Activated B cell treated with CpG ODN at 0.5 μM for 24 hours (primary cell): Measurements from ENCODE around the gene SNAP29. TPM values are rescaled to one million over a fixed set of nuclear protein-coding genes. Genes with fewer than 3 reads are reported as not detected.

ENCODE experiments used
- ATAC-seq: fragments of 200-7000 bp; cut with Tn5 transposase; one replicate; pipeline ENCODE4 v1.10.0; 2021; ENCODE audit warnings: low read depth, mild to moderate bottlenecking, moderate library complexity
- CTCF ChIA-PET: fragments of 350-600 bp; sonication (Branson Sonifier 250); formaldehyde crosslinking; loops from one replicate; lab custom pipeline; 2021; ENCODE audit warnings: antibody characterized with exemption; lab: Charles Lee
- POLR2A ChIA-PET: fragments of 350-600 bp; sonication (Branson Sonifier 250); formaldehyde crosslinking; loops from one replicate; lab custom pipeline; 2021; ENCODE audit warnings: antibody characterized with exemption; lab: Charles Lee
- DNase-seq: peaks from one replicate; pipeline ENCODE4 v3.0.0; 2022
- H3K27ac Mint-ChIP-seq: one replicate; pipeline ENCODE4 v1.8.0; 2020; ENCODE audit warnings: mixed read lengths
- H3K27me3 Mint-ChIP-seq: one replicate; pipeline ENCODE4 v1.8.0; 2021; ENCODE audit warnings: mixed read lengths
- H3K36me3 Mint-ChIP-seq: one replicate; pipeline ENCODE4 v1.8.0; 2021; ENCODE audit warnings: low read depth, mixed read lengths
- H3K4me1 Mint-ChIP-seq: one replicate; pipeline ENCODE4 v1.8.0; 2021; ENCODE audit warnings: mixed read lengths
- H3K4me3 Mint-ChIP-seq: one replicate; pipeline ENCODE4 v1.8.0; 2020; ENCODE audit warnings: mild to moderate bottlenecking, mixed read lengths
- H3K9me3 Mint-ChIP-seq: one replicate; pipeline ENCODE4 v1.8.0; 2020; ENCODE audit warnings: mixed read lengths
- intact Hi-C: fragments of 100-400 bp; cut with micrococcal nuclease; formaldehyde crosslinking; loops from one replicate; pipeline ENCODE4 v1.15.1; 2024
- total RNA-seq: library from RNA; stranded (reverse); gene quantifications from 2 replicates; pipeline ENCODE4 v1.2.3, GENCODE V29; 2022
- TF ChIP-seq, protein P1 (sequence below): fragments of 200-600 bp; IDR thresholded peaks from one replicate; pipeline ENCODE4 v1.8.0; 2022; ENCODE audit warnings: antibody characterized with exemption, mild to moderate bottlenecking

The SNAP29 gene
- total RNA-seq, 1 donor from 2014 or later: 22.1 TPM

DNA sequence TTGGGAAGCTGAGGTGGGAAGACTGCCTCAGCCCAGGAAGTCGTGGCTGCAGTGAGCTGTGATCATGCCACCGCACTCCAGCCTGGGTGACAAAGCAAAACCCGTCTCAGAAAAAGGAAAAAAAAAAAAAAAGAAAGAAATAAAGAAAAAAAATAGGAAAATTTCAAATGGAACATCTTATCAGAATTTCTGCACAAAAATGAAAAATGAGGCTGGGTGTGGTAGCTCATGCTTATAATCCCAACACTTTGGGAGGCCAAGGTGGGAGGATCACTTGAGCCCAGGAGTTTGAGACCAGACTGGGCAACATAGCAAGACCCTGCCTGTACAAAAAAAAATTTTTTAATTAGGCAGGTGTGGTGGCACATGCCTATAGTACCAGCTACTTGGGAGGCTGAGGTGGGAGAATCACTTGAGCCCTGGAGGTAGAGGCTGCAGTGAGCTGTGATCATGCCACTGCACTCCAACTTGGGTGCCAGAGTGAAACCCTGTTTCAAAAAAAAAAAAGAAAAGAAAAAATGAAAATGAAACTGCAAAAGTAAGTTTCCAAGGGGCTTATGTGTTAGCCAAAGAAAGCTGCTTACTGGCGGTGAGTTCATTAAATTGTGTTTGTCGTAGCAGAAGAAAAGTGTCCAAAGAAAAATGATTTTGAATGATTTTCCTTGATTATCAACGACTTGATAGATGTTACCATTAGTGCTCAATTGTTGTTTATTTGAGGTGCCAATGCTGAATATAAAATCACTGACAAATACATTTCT is 50.9 kb downstream of the SNAP29 start:
- H3K4me1 Mint-ChIP-seq: peaks cover 3% of the 10 kb centered on the region
- no peak overlapping the region for H3K4me3 Mint-ChIP-seq
- ChIA-PET POLR2A (interaction anchor here (0.6 kb wide), 2 partner anchors 28 to 72 kb away, joined by 4 to 7 read pairs; no protein-coding TSS in a partner anchor), CTCF (no interaction called here)
- H3K27me3 Mint-ChIP-seq: peaks cover 3% of the 10 kb centered on the region
- intact Hi-C loops: no loop called here
- no peaks in the 10 kb centered on the region for H3K9me3 Mint-ChIP-seq
- DNase-seq (no peak), ATAC-seq (no peak)
- H3K27ac Mint-ChIP-seq: no peak overlapping the region
- no peaks in the 10 kb centered on the region for H3K36me3 Mint-ChIP-seq
- TF ChIP-seq, protein P1, sequence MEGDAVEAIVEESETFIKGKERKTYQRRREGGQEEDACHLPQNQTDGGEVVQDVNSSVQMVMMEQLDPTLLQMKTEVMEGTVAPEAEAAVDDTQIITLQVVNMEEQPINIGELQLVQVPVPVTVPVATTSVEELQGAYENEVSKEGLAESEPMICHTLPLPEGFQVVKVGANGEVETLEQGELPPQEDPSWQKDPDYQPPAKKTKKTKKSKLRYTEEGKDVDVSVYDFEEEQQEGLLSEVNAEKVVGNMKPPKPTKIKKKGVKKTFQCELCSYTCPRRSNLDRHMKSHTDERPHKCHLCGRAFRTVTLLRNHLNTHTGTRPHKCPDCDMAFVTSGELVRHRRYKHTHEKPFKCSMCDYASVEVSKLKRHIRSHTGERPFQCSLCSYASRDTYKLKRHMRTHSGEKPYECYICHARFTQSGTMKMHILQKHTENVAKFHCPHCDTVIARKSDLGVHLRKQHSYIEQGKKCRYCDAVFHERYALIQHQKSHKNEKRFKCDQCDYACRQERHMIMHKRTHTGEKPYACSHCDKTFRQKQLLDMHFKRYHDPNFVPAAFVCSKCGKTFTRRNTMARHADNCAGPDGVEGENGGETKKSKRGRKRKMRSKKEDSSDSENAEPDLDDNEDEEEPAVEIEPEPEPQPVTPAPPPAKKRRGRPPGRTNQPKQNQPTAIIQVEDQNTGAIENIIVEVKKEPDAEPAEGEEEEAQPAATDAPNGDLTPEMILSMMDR: no peak

DNA sequence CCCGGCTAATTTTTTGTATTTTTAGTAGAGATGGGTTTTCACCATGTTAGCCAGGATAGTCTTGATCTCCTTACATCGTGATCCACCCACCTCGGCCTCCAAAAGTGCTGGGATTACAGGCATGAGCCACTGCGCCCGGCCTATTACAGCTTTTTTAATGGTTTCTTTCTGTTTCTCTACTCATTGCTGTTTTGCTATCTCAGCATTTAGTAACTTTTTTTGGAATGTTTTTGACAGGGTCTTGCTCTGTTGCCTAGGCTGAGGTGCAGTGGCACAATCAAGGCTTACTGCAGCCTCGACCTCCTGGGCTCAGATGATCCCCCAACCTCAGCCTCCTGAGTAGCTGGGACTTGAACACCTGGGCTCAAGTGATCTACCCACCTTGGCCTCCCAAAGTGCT is 53.7 kb downstream of the SNAP29 start:
- CTCF ChIA-PET: no interaction called here
- intact Hi-C loops: no loop called here

DNA sequence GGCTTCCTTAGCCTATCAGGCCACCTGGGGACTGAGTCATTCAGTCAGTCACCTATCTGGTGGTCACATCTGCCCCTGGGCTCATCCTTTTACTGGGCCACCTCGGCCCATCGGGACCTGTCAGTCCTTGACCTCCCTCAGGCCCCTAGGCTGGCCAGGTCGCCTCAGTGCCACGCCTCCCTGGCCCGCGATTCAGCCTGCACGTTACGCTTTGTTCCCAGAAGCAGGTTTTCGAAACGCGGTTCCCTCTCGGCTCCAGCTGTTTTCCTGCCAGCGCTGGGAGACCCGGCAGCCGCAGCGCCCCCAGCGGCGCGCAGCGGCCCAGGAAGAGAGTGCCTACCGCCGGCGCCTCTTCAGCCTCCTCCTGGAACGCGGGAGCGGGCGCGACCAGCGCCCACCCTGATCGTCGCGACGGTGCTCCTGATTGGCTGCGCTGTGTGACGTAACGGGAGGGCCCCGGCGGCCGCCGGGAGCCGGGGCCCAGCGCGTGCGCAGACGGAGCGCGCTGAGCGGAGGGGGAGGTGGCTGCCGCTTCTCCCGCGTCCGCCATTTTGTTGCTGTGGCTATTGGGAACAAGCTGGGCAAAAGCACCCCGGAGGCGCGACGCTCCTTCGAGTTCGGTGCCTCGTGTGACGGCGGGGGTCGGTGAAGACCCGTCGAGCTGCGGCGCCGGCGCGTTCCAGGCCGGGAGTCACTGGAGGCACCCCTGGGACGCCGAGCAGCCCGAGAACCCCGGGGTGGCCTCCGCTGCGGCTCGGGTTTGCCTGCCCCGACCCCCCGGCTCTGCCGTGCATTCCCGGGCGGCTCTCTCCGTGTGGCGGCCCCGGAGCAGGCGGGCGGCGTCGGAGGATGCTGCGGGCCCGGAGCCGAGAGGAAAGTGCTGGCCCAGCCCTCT is 58.4 kb downstream of the SNAP29 start, which contains the start of gene CRKL:
Gene CRKL, plus strand, starts transcription at position 492 of the 895 bp plus-strand sequence. CDS start 528 bp downstream, outside the sequence.
- intact Hi-C loops: loop anchor here (1.0 to 5.0 kb wide), 4 partner anchors 40 to 950 kb away; partner anchors contain the start of genes MAPK1 and PI4KA
- DNase-seq: peak; percentile 89
- no peaks in the 10 kb centered on the region for H3K9me3 Mint-ChIP-seq
- ATAC-seq: peak; percentile 97
- POLR2A ChIA-PET: interaction anchor here (0.5 to 1.4 kb wide), 6 partner anchors 9 to 361 kb away, joined by 3 to 6 read pairs (median 4); partner anchors contain the start of genes LZTR1 and THAP7
- peaks cover 21% of the 10 kb centered on the region for H3K36me3 Mint-ChIP-seq
- peaks cover 44% of the 10 kb centered on the region for H3K4me1 Mint-ChIP-seq
- no peaks in the 10 kb centered on the region for H3K27me3 Mint-ChIP-seq
- CTCF ChIA-PET: interaction anchor here (1.3 kb wide), 1 partner anchor 9 kb away, joined by 3 read pairs; no protein-coding TSS in a partner anchor
- H3K27ac Mint-ChIP-seq: peak within 1 kb of the TSS; percentile 94
- TF ChIP-seq, protein P1: peak; percentile 66
- H3K4me3 Mint-ChIP-seq: peak within 1 kb of the TSS; percentile 97

More for the DNA sequence above, 53.7 kb downstream of the SNAP29 start:
- ATAC-seq: no peak
- H3K27ac Mint-ChIP-seq: no peak overlapping the region
- no peak for DNase-seq
- no peaks in the 10 kb centered on the region for H3K9me3 Mint-ChIP-seq
- peaks cover 12% of the 10 kb centered on the region for H3K4me1 Mint-ChIP-seq
- H3K27me3 Mint-ChIP-seq: no peaks in the 10 kb centered on the region
- POLR2A ChIA-PET: interaction anchor here (0.7 kb wide), 1 partner anchor 111 kb away, joined by 5 read pairs; no protein-coding TSS in a partner anchor
- H3K36me3 Mint-ChIP-seq: no peaks in the 10 kb centered on the region
- no peak overlapping the region for H3K4me3 Mint-ChIP-seq
- TF ChIP-seq, protein P1: no peak

DNA sequence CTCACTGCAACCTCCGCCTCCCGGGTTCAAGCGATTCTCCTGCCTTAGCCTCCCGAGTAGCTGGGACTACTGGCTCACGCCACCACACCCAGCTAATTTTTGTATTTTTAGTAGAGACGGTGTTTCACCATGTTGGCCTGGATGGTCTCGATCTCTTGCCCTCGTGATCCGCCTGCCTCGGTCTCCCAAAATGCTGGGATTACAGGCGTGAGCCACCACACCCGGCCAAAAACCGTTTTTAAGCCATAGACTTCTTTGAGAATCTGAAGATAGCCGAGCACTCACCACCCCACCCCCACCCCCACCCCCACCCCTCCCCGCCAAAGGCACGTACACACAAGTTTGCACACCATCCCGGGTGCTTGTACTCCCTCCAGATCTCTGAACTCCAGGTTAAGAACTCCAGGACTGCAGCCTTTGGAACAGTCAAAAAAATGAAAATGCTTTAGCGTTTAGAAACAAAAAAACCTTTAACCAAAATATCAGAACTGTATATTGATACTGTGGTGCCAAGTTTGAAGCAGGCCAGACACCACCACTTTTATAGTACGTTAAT is 59.9 kb downstream of the SNAP29 start:
- DNase-seq (no peak), ATAC-seq (no peak)
- no peaks in the 10 kb centered on the region for H3K9me3 Mint-ChIP-seq
- peak overlapping the region; percentile 65 for H3K27ac Mint-ChIP-seq
- POLR2A ChIA-PET: interaction anchor here (0.7 kb wide), 3 partner anchors 53 to 926 kb away, joined by 3 to 5 read pairs (median 4); no protein-coding TSS in a partner anchor
- intact Hi-C loops: loop anchor here (5.0 kb wide), 2 partner anchors 39 to 949 kb away; partner anchors contain the start of gene MAPK1
- TF ChIP-seq, protein P1: no peak
- peaks cover 24% of the 10 kb centered on the region for H3K36me3 Mint-ChIP-seq
- H3K27me3 Mint-ChIP-seq: no peaks in the 10 kb centered on the region
- peaks cover 48% of the 10 kb centered on the region for H3K4me1 Mint-ChIP-seq
- CTCF ChIA-PET: no interaction called here
- H3K4me3 Mint-ChIP-seq: peak overlapping the region; percentile 97
